Measurements from ENCODE around the gene BCL2L12.

The BCL2L12 gene

GRCh38 chr19:49635530-49636232, 30.1 kb upstream of the BCL2L12 start:
- no peak for TF ChIP-seq CTCF (IDR thresholded peaks at IDR 0.05; ENCODE audit: low read depth, low read length, poor library complexity, severe bottlenecking)
- TF ChIP-seq EZH2phosphoT487 (IDR thresholded peaks at IDR 0.05; ENCODE audit: borderline replicate concordance, low read length), result no peak
- Histone ChIP-seq H4K20me1 (ENCODE audit: control insufficient read depth, insufficient read depth, low read depth, low read length) (no peaks in the 10 kb centered on the region), H3K9me2 (replicated peaks; ENCODE audit: control insufficient read depth, low read length) (no peaks in the 10 kb centered on the region), H3K36me3 (ENCODE audit: control insufficient read depth, low read length) (peaks cover under 1% of the 10 kb centered on the region; the same call in 1 of the 2 replicates), H3K27ac (ENCODE audit: low read depth, low read length) (no peak overlapping the region), H3K4me2 (ENCODE audit: low read length) (no peak overlapping the region), H3K79me2 (ENCODE audit: control insufficient read depth, low read length) (peaks cover under 1% of the 10 kb centered on the region), H3F3A (ENCODE audit: control insufficient read depth, insufficient read depth) (peaks cover under 1% of the 10 kb centered on the region), H3K9me3 (ENCODE audit: control insufficient read depth, insufficient read depth, low read length) (no peaks in the 10 kb centered on the region), H3K27me3 (ENCODE audit: control insufficient read depth, low read length) (peaks cover 19% of the 10 kb centered on the region), H3K4me3 (ENCODE audit: low read length) (no peak overlapping the region), H3K4me1 (ENCODE audit: control insufficient read depth, low read length) (peaks cover 19% of the 10 kb centered on the region)

DNA sequence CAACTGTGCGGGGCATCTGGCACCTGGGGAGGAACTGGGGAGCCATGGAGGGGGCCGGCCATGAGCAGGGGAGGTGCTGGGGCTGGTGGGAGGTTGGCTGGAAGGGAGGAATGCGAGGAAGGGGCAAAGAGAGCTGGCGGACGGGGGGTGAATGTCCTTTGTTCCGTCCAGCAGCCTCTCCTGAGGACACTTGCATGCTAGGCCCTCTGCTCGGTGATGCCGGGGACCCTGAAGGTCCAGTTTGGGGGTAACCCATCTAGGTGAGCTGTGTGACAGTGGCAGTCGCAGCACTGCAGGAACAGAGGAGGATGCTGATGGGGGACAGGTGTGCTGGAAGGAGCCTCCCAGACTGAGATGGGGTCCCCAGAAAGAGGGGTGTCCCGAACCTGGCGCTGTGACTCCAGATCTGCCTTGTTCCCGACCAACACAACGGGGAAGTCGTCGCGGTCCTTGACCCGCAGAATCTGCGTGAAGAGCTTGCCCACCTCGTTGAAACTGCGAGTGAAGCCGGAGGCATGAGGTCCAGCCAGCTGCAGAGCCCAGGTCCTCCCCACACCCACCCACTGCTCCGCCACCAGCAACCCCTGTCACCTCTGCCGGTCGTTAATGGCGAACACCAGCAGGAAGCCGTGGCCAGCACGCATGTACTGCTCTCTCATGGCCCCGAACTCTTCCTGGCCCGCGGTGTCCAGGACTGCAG, 29.4 kb upstream of the BCL2L12 start:
- TF ChIP-seq EZH2phosphoT487 (IDR thresholded peaks at IDR 0.05; ENCODE audit: borderline replicate concordance, low read length) (no peak), CTCF (IDR thresholded peaks at IDR 0.05; ENCODE audit: low read depth, low read length, poor library complexity, severe bottlenecking) (no peak)
- Histone ChIP-seq H3K4me1 (ENCODE audit: control insufficient read depth, low read length) (peaks cover 19% of the 10 kb centered on the region), H3F3A (ENCODE audit: control insufficient read depth, insufficient read depth) (peaks cover 6% of the 10 kb centered on the region), H4K20me1 (ENCODE audit: control insufficient read depth, insufficient read depth, low read depth, low read length) (no peaks in the 10 kb centered on the region), H3K4me2 (ENCODE audit: low read length) (no peak overlapping the region), H3K27ac (ENCODE audit: low read depth, low read length) (no peak overlapping the region), H3K27me3 (ENCODE audit: control insufficient read depth, low read length) (peaks cover 19% of the 10 kb centered on the region), H3K36me3 (ENCODE audit: control insufficient read depth, low read length) (peaks cover 5% of the 10 kb centered on the region; the same call in 1 of the 2 replicates), H3K4me3 (ENCODE audit: low read length) (no peak overlapping the region), H3K9me3 (ENCODE audit: control insufficient read depth, insufficient read depth, low read length) (no peaks in the 10 kb centered on the region), H3K9me2 (replicated peaks; ENCODE audit: control insufficient read depth, low read length) (no peaks in the 10 kb centered on the region), H3K79me2 (ENCODE audit: control insufficient read depth, low read length) (peaks cover 7% of the 10 kb centered on the region)

GRCh38 chr19:49637821-49638738, 27.7 kb upstream of the BCL2L12 start:
- TF ChIP-seq EZH2phosphoT487 (IDR thresholded peaks at IDR 0.05; ENCODE audit: borderline replicate concordance, low read length), result no peak
- no peak for TF ChIP-seq CTCF (IDR thresholded peaks at IDR 0.05; ENCODE audit: low read depth, low read length, poor library complexity, severe bottlenecking)
- no peaks in the 10 kb centered on the region for H3K9me3 ChIP-seq (ENCODE audit: control insufficient read depth, insufficient read depth, low read length)
- peaks cover 9% of the 10 kb centered on the region for H3K36me3 ChIP-seq (ENCODE audit: control insufficient read depth, low read length)
- no peak overlapping the region for H3K27ac ChIP-seq (ENCODE audit: low read depth, low read length)
- peaks cover 17% of the 10 kb centered on the region for H3K79me2 ChIP-seq (ENCODE audit: control insufficient read depth, low read length)
- no peak overlapping the region for H3K4me3 ChIP-seq (ENCODE audit: low read length)
- no peaks in the 10 kb centered on the region for H4K20me1 ChIP-seq (ENCODE audit: control insufficient read depth, insufficient read depth, low read depth, low read length)
- H3K4me1 ChIP-seq (ENCODE audit: control insufficient read depth, low read length), result peaks cover 24% of the 10 kb centered on the region
- peaks cover 19% of the 10 kb centered on the region for H3K27me3 ChIP-seq (ENCODE audit: control insufficient read depth, low read length)
- H3K4me2 ChIP-seq (ENCODE audit: low read length), result peak overlapping the region; percentile 58
- H3K9me2 ChIP-seq (replicated peaks; ENCODE audit: control insufficient read depth, low read length), result no peaks in the 10 kb centered on the region
- peaks cover 6% of the 10 kb centered on the region for H3F3A ChIP-seq (ENCODE audit: control insufficient read depth, insufficient read depth)
